ENCODE data around the gene KIAA1328.

GRCh38 chr18:37243741-37244140, 414.8 kb downstream of the KIAA1328 start:
- TF ChIP-seq POLR2A (IDR thresholded peaks at IDR 0.05; ENCODE audit: low read length): no peak
- no peak for TF ChIP-seq GATA1 (IDR thresholded peaks at IDR 0.05; ENCODE audit: low read depth, low read length)

Data from erythroblast (primary cell).